IPS DF 6.9 (cell line): ENCODE data around the gene COL24A1.
"Not testable (repeated sequence)": the region's sequence is repeated elsewhere in the genome, so short reads cannot be mapped to it uniquely, and the experiment has no call there.

Source experiments
- DNase-seq: peaks from one replicate; pipeline ENCODE4 v3.0.0-alpha.2; 2013; ENCODE audit warnings: low read depth, low spot score
- H3K27ac ChIP-seq: one replicate; pipeline ENCODE4 v1.5.1; 2013; ENCODE audit warnings: low read length, control low read depth
- H3K27me3 ChIP-seq: 2 replicates; pipeline ENCODE4 v1.6.1; 2013; ENCODE audit warnings: mild to moderate bottlenecking, low read length; ENCODE audit not compliant: control insufficient read depth, insufficient read depth
- H3K36me3 ChIP-seq: 2 replicates; pipeline ENCODE4 v1.6.1; 2013; ENCODE audit warnings: low read length; ENCODE audit not compliant: control insufficient read depth, insufficient read depth
- H3K4me1 ChIP-seq: 2 replicates; pipeline ENCODE4 v1.6.1; 2013; ENCODE audit warnings: low read length; ENCODE audit not compliant: control insufficient read depth, insufficient read depth
- H3K4me3 ChIP-seq: 2 replicates; pipeline ENCODE4 v1.5.1; 2013; ENCODE audit warnings: mild to moderate bottlenecking, low read length
- H3K9me3 ChIP-seq: 2 replicates; pipeline ENCODE4 v1.6.1; 2013; ENCODE audit warnings: low read length, inconsistent platforms; ENCODE audit not compliant: control insufficient read depth, insufficient read depth
- WGBS: extraction: QIAGEN DNeasy Blood & Tissue Kit; methylation state at CpG from one replicate; pipeline ENCODE4 v1.1.7; 2013; ENCODE audit warnings: mixed read lengths, missing lambda C conversion rate; ENCODE audit not compliant: insufficient read length, insufficient coverage; 5-methylcytosine and 5-hydroxymethylcytosine counted together

Gene COL24A1

DNA sequence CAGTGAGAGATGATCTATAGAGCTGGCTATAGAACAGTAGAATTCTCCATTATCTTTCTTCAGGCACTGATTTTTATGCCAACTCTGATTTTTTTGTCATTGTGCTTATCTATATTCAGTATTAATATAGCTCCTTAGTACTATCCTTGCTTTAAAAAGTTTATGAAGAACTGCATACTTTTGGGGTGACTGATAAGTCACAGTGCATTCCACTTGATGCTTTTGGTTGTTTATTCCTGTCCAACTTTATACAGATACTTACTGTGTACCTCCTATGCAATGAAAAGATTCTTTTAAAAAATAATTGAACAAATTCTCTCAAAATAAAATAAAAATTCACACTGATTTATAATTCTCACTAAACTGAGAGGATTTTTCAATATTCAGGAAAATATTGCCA, 71.6 kb downstream of the COL24A1 start:
- Histone ChIP-seq H3K4me1 (no peaks in the 10 kb centered on the region), H3K27me3 (no peaks in the 10 kb centered on the region), H3K36me3 (no peaks in the 10 kb centered on the region), H3K27ac (no peak overlapping the region), H3K9me3 (no peaks in the 10 kb centered on the region), H3K4me3 (no peak overlapping the region)
- no peak for DNase-seq

- DNase-seq, result no peak
- Histone ChIP-seq H3K4me1 (no peaks in the 10 kb centered on the region), H3K9me3 (no peaks in the 10 kb centered on the region), H3K27ac (no peak overlapping the region), H3K4me3 (no peak overlapping the region), H3K27me3 (no peaks in the 10 kb centered on the region), H3K36me3 (no peaks in the 10 kb centered on the region)
Measured at GRCh38 chr1:86082183-86082582, 74.4 kb downstream of the COL24A1 start.

- H3K9me3 ChIP-seq, H3K4me3 ChIP-seq, H3K4me1 ChIP-seq, H3K27ac ChIP-seq, H3K27me3 ChIP-seq, DNase-seq, H3K36me3 ChIP-seq: not testable (repeated sequence)
- WGBS, result no CpG with 5 or more reads among the region's 6 CpGs
Measured at GRCh38 chr1:86072474-86072873, 84.1 kb downstream of the COL24A1 start.

- not testable (repeated sequence) for H3K27me3 ChIP-seq, H3K9me3 ChIP-seq, H3K36me3 ChIP-seq, H3K27ac ChIP-seq, H3K4me1 ChIP-seq, H3K4me3 ChIP-seq, DNase-seq
- no CpG with 5 or more reads among the region's 6 CpGs for WGBS
Measured at GRCh38 chr1:86071870-86072269, 84.7 kb downstream of the COL24A1 start.

DNA sequence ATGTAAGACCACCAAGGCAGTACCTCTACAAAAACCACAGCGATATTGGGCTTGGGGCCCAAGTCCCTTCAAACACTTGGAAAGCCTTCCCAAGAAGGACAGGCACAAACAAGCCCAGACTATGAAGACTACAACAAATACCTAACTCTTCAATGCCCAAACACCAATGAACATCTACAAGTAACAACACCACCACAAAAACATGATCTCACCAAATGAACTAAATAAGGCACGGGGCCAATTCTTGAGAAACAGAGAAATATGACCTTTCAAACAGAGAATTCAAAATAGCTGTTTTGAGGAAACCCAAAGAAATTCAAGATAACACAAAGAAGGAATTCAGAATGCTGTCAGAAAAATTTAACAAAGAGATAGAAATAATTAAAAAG, 86.8 kb downstream of the COL24A1 start:
- no CpG with 5 or more reads among the region's 2 CpGs for WGBS
- no peaks in the 10 kb centered on the region for H3K27me3 ChIP-seq
- H3K4me3 ChIP-seq, result no peak overlapping the region
- H3K9me3 ChIP-seq, result no peaks in the 10 kb centered on the region
- no peak for DNase-seq
- no peaks in the 10 kb centered on the region for H3K4me1 ChIP-seq
- H3K27ac ChIP-seq, result no peak overlapping the region
- no peaks in the 10 kb centered on the region for H3K36me3 ChIP-seq

GRCh38 chr1:86068841-86069756, 87.5 kb downstream of the COL24A1 start:
- no peaks in the 10 kb centered on the region for H3K4me1 ChIP-seq
- WGBS, result no CpG with 5 or more reads among the region's 3 CpGs
- no peak overlapping the region for H3K27ac ChIP-seq
- no peaks in the 10 kb centered on the region for H3K36me3 ChIP-seq
- no peaks in the 10 kb centered on the region for H3K27me3 ChIP-seq
- H3K4me3 ChIP-seq, result no peak overlapping the region
- DNase-seq, result no peak
- H3K9me3 ChIP-seq, result no peaks in the 10 kb centered on the region

GRCh38 chr1:86068271-86068721, 88.3 kb downstream of the COL24A1 start:
- no peaks in the 10 kb centered on the region for H3K9me3 ChIP-seq
- WGBS, result no CpG with 5 or more reads among the region's 3 CpGs
- H3K27ac ChIP-seq, result no peak overlapping the region
- H3K36me3 ChIP-seq, result no peaks in the 10 kb centered on the region
- H3K27me3 ChIP-seq, result no peaks in the 10 kb centered on the region
- no peak overlapping the region for H3K4me3 ChIP-seq
- no peaks in the 10 kb centered on the region for H3K4me1 ChIP-seq
- DNase-seq, result no peak

GRCh38 chr1:86067626-86068025, 88.9 kb downstream of the COL24A1 start:
- no peaks in the 10 kb centered on the region for H3K4me1 ChIP-seq
- H3K9me3 ChIP-seq, result no peaks in the 10 kb centered on the region
- H3K27ac ChIP-seq, result no peak overlapping the region
- no peaks in the 10 kb centered on the region for H3K27me3 ChIP-seq
- no peaks in the 10 kb centered on the region for H3K36me3 ChIP-seq
- H3K4me3 ChIP-seq, result no peak overlapping the region
- DNase-seq, result no peak

- Histone ChIP-seq H3K27ac (no peak overlapping the region), H3K9me3 (no peaks in the 10 kb centered on the region), H3K36me3 (no peaks in the 10 kb centered on the region), H3K27me3 (no peaks in the 10 kb centered on the region), H3K4me3 (no peak overlapping the region), H3K4me1 (no peaks in the 10 kb centered on the region)
- no peak for DNase-seq
- no CpG with 5 or more reads among the region's 1 CpG for WGBS
Measured at GRCh38 chr1:86064899-86065298, 91.7 kb downstream of the COL24A1 start.

DNA sequence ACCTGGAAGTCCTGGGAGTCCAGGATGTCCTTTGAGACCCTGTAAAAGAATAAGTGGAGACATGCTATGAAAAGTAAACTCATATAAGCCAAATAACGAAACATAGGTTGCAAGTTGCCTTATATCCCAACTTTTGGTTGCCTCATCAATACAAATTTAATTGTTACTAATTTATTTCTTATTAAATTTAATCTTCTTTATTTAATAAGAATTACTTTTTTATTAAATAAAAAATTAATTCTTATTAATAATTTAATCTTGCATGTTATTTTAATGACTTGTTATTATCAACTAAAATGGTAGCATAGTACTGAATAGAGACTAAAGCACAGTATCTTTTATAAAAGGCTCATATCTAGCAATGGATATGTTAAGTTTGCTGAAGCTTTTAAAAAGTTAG, 92.9 kb downstream of the COL24A1 start:
- no peak for DNase-seq
- no CpG with 5 or more reads among the region's 1 CpG for WGBS
- Histone ChIP-seq H3K4me3 (no peak overlapping the region), H3K27ac (no peak overlapping the region), H3K9me3 (no peaks in the 10 kb centered on the region; the same call in 1 of the 2 replicates), H3K36me3 (no peaks in the 10 kb centered on the region), H3K27me3 (no peaks in the 10 kb centered on the region), H3K4me1 (no peaks in the 10 kb centered on the region)

DNA sequence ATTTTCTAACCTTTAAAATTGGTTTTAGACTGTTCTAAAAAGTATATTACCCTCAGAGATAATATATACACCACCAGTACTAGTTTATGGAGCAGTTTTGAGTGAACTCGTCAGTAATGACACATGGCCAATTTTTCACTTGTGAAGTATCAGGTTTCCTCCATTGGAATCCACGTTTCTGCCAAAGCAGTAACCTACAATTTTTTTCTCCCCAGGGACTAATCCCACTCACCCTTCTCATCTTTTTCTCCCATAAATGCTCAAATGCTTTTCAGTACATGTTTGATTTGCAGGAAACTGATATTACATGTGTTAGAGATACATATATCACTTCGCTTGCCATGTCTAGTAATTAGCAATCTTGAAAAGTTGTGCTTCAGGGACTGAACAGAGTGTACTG, 94.1 kb downstream of the COL24A1 start:
- WGBS, result no CpG with 5 or more reads among the region's 3 CpGs
- H3K36me3 ChIP-seq, result no peaks in the 10 kb centered on the region

More for the DNA sequence above, 94.1 kb downstream of the COL24A1 start:
- Histone ChIP-seq H3K9me3 (no peaks in the 10 kb centered on the region; the same call in 1 of the 2 replicates), H3K4me3 (no peak overlapping the region), H3K27ac (no peak overlapping the region), H3K27me3 (no peaks in the 10 kb centered on the region), H3K4me1 (no peaks in the 10 kb centered on the region)
- DNase-seq, result no peak
